Measurements from ENCODE around the gene XBP1. TPM values are rescaled to one million over a fixed set of nuclear protein-coding genes. Genes with fewer than 3 reads are reported as not detected.

The XBP1 gene
- total RNA-seq, 1 donor from 2014 or later, result 65.0 TPM

- Mint-ChIP-seq H3K4me3 (no peak overlapping the region), H3K27ac (ENCODE audit: unreplicated experiment) (no peak overlapping the region), H3K4me1 (no peaks in the 10 kb centered on the region), H3K36me3 (ENCODE audit: low read depth) (peaks cover 21% of the 10 kb centered on the region), H3K9me3 (no peaks in the 10 kb centered on the region), H3K27me3 (ENCODE audit: low read depth) (no peaks in the 10 kb centered on the region)
- no peak for TF ChIP-seq CTCF (conservative IDR thresholded peaks at IDR 0.05)
- DNase-seq (ENCODE audit: low read depth, low spot score), result no peak
Observed at GRCh38 chr22:28783786-28784671, 16.3 kb downstream of the XBP1 start.

GRCh38 chr22:28780296-28780695 lies 20.1 kb downstream of the XBP1 start:
- no peak overlapping the region for H3K27ac Mint-ChIP-seq (ENCODE audit: unreplicated experiment)
- no peak overlapping the region for H3K4me3 Mint-ChIP-seq
- no peak for TF ChIP-seq CTCF (conservative IDR thresholded peaks at IDR 0.05)
- H3K36me3 Mint-ChIP-seq (ENCODE audit: low read depth), result peaks cover 19% of the 10 kb centered on the region
- no peaks in the 10 kb centered on the region for H3K27me3 Mint-ChIP-seq (ENCODE audit: low read depth)
- no peak for DNase-seq (ENCODE audit: low read depth, low spot score)
- no peaks in the 10 kb centered on the region for H3K9me3 Mint-ChIP-seq
- H3K4me1 Mint-ChIP-seq, result no peaks in the 10 kb centered on the region

GRCh38 chr22:28779833-28780232 lies 20.5 kb downstream of the XBP1 start:
- Mint-ChIP-seq H3K27me3 (ENCODE audit: low read depth) (no peaks in the 10 kb centered on the region), H3K4me1 (peaks cover under 1% of the 10 kb centered on the region), H3K4me3 (no peak overlapping the region), H3K9me3 (no peaks in the 10 kb centered on the region), H3K36me3 (ENCODE audit: low read depth) (peaks cover 18% of the 10 kb centered on the region), H3K27ac (ENCODE audit: unreplicated experiment) (no peak overlapping the region)
- no peak for DNase-seq (ENCODE audit: low read depth, low spot score)
- TF ChIP-seq CTCF (conservative IDR thresholded peaks at IDR 0.05), result no peak

GRCh38 chr22:28774378-28774777 lies 26.0 kb downstream of the XBP1 start:
- Mint-ChIP-seq H3K4me1 (peaks cover 16% of the 10 kb centered on the region), H3K9me3 (peaks cover 2% of the 10 kb centered on the region), H3K27ac (ENCODE audit: unreplicated experiment) (no peak overlapping the region), H3K36me3 (ENCODE audit: low read depth) (peaks cover 13% of the 10 kb centered on the region), H3K4me3 (peak overlapping the region; percentile 75), H3K27me3 (ENCODE audit: low read depth) (no peaks in the 10 kb centered on the region)
- DNase-seq (ENCODE audit: low read depth, low spot score), result no peak
- no peak for TF ChIP-seq CTCF (conservative IDR thresholded peaks at IDR 0.05)

GRCh38 chr22:28773461-28773867 lies 26.9 kb downstream of the XBP1 start:
- H3K27ac Mint-ChIP-seq (ENCODE audit: unreplicated experiment), result peak overlapping the region; percentile 91
- H3K4me1 Mint-ChIP-seq, result peaks cover 16% of the 10 kb centered on the region
- H3K9me3 Mint-ChIP-seq, result peaks cover 2% of the 10 kb centered on the region
- no peak for DNase-seq (ENCODE audit: low read depth, low spot score)
- no peaks in the 10 kb centered on the region for H3K27me3 Mint-ChIP-seq (ENCODE audit: low read depth)
- peaks cover 13% of the 10 kb centered on the region for H3K36me3 Mint-ChIP-seq (ENCODE audit: low read depth)
- peak overlapping the region; percentile 91 for H3K4me3 Mint-ChIP-seq
- no peak for TF ChIP-seq CTCF (conservative IDR thresholded peaks at IDR 0.05)

Measured in neural crest cell (in vitro differentiated cells).